Amniotic stem cell (primary cell): Measurements from ENCODE around the gene EPHA2.

ENCODE experiments used
- DNase-seq: peaks from one replicate; lab custom pipeline; 2025; lab: John Stamatoyannopoulos, UW

EPHA2 gene

GRCh38 chr1:16134906-16135305 lies 21.0 kb downstream of the EPHA2 start:
- no peak for DNase-seq

- DNase-seq: no peak
These were observed 21.6 kb downstream of the EPHA2 start for GRCh38 chr1:16134066-16134801.

GRCh38 chr1:16133007-16133961 lies 22.6 kb downstream of the EPHA2 start:
- DNase-seq: no peak

GRCh38 chr1:16132325-16132785 lies 23.5 kb downstream of the EPHA2 start:
- DNase-seq: no peak

GRCh38 chr1:16131636-16132324 lies 24.1 kb downstream of the EPHA2 start:
- DNase-seq: no peak

GRCh38 chr1:16130827-16131226 lies 25.0 kb downstream of the EPHA2 start:
- DNase-seq: no peak

GRCh38 chr1:16129921-16130543 lies 25.8 kb downstream of the EPHA2 start:
- DNase-seq: no peak

- DNase-seq: no peak
These were observed 26.6 kb downstream of the EPHA2 start for GRCh38 chr1:16129316-16129715.

- DNase-seq: no peak
These were observed 27.5 kb downstream of the EPHA2 start for GRCh38 chr1:16128338-16128741.

- DNase-seq: no peak
These were observed 28.1 kb downstream of the EPHA2 start for GRCh38 chr1:16127676-16128337.

GRCh38 chr1:16126743-16127515 lies 28.9 kb downstream of the EPHA2 start:
- DNase-seq: no peak

- no peak for DNase-seq
These were observed 29.7 kb downstream of the EPHA2 start for GRCh38 chr1:16126160-16126559.

GRCh38 chr1:16125483-16125882 lies 30.4 kb downstream of the EPHA2 start:
- no peak for DNase-seq

GRCh38 chr1:16125088-16125470 lies 30.8 kb downstream of the EPHA2 start:
- DNase-seq: no peak

GRCh38 chr1:16124377-16125087 lies 31.3 kb downstream of the EPHA2 start:
- DNase-seq: no peak

GRCh38 chr1:16122916-16123315 lies 33.0 kb downstream of the EPHA2 start:
- DNase-seq: no peak

GRCh38 chr1:16122350-16122881 lies 33.5 kb downstream of the EPHA2 start:
- no peak for DNase-seq

- DNase-seq: no peak
These were observed 34.9 kb downstream of the EPHA2 start for GRCh38 chr1:16120940-16121410.

- no peak for DNase-seq
These were observed 35.5 kb downstream of the EPHA2 start for GRCh38 chr1:16120407-16120806.

- DNase-seq: no peak
These were observed 35.9 kb downstream of the EPHA2 start for GRCh38 chr1:16119926-16120325.
